K562 (cell line): Measurements from ENCODE around the gene TMA7B.

ENCODE experiments used
- KDM1A ChIP-seq, 2 experiments: fragments of 450-650 bp; IDR thresholded peaks; 2 replicates each; pipeline ENCODE4 v1.6.1; 2016; ENCODE audit warnings: mild to moderate bottlenecking in 2 of 2
- POLR2A ChIP-seq: fragments of 450-650 bp; conservative IDR thresholded peaks from 2 replicates; pipeline ENCODE4 v1.6.1; 2016
- ZNF766 ChIP-seq: fragments of 200-800 bp; sonication (Bioruptor generic); conservative IDR thresholded peaks from 2 replicates; pipeline ENCODE4 v1.6.1; 2016; ENCODE audit warnings: missing genetic modification characterization, missing compliant biosample characterization

DNA sequence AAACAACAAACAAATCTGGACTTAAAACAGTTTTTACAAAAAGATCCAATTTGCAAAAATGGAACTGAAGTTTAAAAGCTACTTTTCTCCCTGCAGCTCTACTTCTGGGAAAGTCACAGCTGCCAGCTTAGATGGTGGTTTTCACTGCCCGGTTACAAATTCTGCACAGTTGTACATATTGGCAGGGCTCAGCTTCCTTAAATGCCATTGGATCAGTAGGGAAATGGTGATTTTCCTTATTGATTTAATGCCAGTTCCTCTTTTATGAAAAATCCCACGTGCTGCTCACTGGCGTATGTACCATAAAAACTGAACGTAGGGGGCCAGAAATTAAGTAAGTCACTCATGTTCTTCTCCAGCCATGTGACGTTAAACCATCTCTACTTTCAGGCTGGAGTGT, 36.5 kb upstream of the TMA7B start:
- TF ChIP-seq POLR2A, result no peak
- no peak for TF ChIP-seq ZNF766 (CRISPR knock-in tag)
- TF ChIP-seq KDM1A (IDR thresholded peaks at IDR 0.05), result no peak
